ENCODE results near the gene HNRNPUL2. TPM values are rescaled to one million over a fixed set of nuclear protein-coding genes. Genes with fewer than 3 reads are reported as not detected.
A peak's percentile ranks its signal among the peaks of the same experiment; 100 is the strongest.

The HNRNPUL2 gene
- total and polyA plus RNA-seq, 2 of the 8 experiments (the other 6 are each of a cell fraction or from before 2014, with no cell fraction given), result 14.9 to 46.4 TPM

GRCh38 chr11:62727872-62728170 lies 564 bp upstream of the HNRNPUL2 start:
- CTCF ChIA-PET (ENCODE audit: partially characterized antibody), result interaction anchor here (2.1 to 6.1 kb wide), 4 partner anchors 24 to 60 kb away, joined by 5 to 45 read pairs (median 19); partner anchors contain the start of genes TAF6L and TMEM179B
- peak overlapping the region; percentile 60; the same call in 1 of the 2 replicates for H2AFZ ChIP-seq (ENCODE audit: low read length)
- no peak for FAIRE-seq
- no peak for TF ChIP-seq FOSL1 (IDR thresholded peaks at IDR 0.05; ENCODE audit: insufficient read depth, low read depth, low read length)
- TF ChIP-seq TAF7 (optimal IDR thresholded peaks at IDR 0.05; ENCODE audit: borderline replicate concordance, low read depth, low read length), result no peak
- TF ChIP-seq POU5F1 (IDR thresholded peaks at IDR 0.05; ENCODE audit: low read depth, low read length), result no peak
- TF ChIP-seq SIRT6 (IDR thresholded peaks at IDR 0.05; ENCODE audit: low read length), result no peak
- no peak for TF ChIP-seq HDAC6 (IDR thresholded peaks at IDR 0.05; ENCODE audit: low read depth, low read length)
- peak; percentile 54; the same call in 1 of the 2 replicates for TF ChIP-seq CREB1 (IDR thresholded peaks at IDR 0.05)
- no peak for TF ChIP-seq CTBP2 (IDR thresholded peaks at IDR 0.05; ENCODE audit: borderline replicate concordance, insufficient read depth, insufficient read length, low read length)
- TF ChIP-seq SP2 (IDR thresholded peaks at IDR 0.05; ENCODE audit: low read length), result peak; percentile 35
- no peak for TF ChIP-seq ZNF274 (IDR thresholded peaks at IDR 0.05; ENCODE audit: borderline replicate concordance, extremely low read depth, low read length)
- TF ChIP-seq BCL11A (IDR thresholded peaks at IDR 0.05; ENCODE audit: low read depth in 2 of 2, low read length in 2 of 2), result no peak
- TF ChIP-seq, protein P1, sequence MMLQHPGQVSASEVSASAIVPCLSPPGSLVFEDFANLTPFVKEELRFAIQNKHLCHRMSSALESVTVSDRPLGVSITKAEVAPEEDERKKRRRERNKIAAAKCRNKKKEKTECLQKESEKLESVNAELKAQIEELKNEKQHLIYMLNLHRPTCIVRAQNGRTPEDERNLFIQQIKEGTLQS (IDR thresholded peaks at IDR 0.05; ENCODE audit: insufficient read depth, low read depth, low read length), result no peak
- no peak for TF ChIP-seq SAP30 (IDR thresholded peaks at IDR 0.05; ENCODE audit: insufficient read depth, insufficient replicate concordance, low read length)

More at GRCh38 chr11:62727872-62728170, 564 bp upstream of the HNRNPUL2 start:
- DNase-seq (ENCODE audit: low read depth in 1 of 2, low spot score in 2 of 2), result peak in 1 of 2 experiments; percentile 74
- H4K20me1 ChIP-seq (replicated peaks in 1 of 2; ENCODE audit: control insufficient read depth in 1 of 2, insufficient read depth in 2 of 2, low read length in 2 of 2), result peaks cover 12 to 17% of the 10 kb centered on the region in 2 experiments
- H3K56ac ChIP-seq (replicated peaks; ENCODE audit: insufficient read length, low read depth, low read length), result peak overlapping the region; percentile 89
- peak overlapping the region; percentile 94 for H3K18ac ChIP-seq (ENCODE audit: extremely low read depth, low read length)
- peak overlapping the region; percentile 87 to 98 (median 96) for H3K4me3 ChIP-seq (ENCODE audit: extremely low read depth in 1 of 4, insufficient read depth in 2 of 4, low read depth in 3 of 4, low read length in 4 of 4)
- no peak overlapping the region for H2BK120ac ChIP-seq (replicated peaks; ENCODE audit: low read depth, low read length)
- H3K23ac ChIP-seq (ENCODE audit: insufficient read length), result no peak overlapping the region
- H4K5ac ChIP-seq (ENCODE audit: insufficient read length, low read depth, low read length), result peak overlapping the region; percentile 88
- H4K8ac ChIP-seq (ENCODE audit: extremely low read depth, insufficient read depth, low read length), result 0 out of 2 replicates have a peak overlapping the region, but pooled peaks have one; percentile 89
- peaks cover 16% of the 10 kb centered on the region for H3K23me2 ChIP-seq (ENCODE audit: low read depth, low read length)
- H3K4me2 ChIP-seq (ENCODE audit: insufficient read depth in 1 of 2, low read depth in 2 of 2, low read length in 2 of 2), result peak overlapping the region; percentile 85 to 93
- H2BK12ac ChIP-seq (ENCODE audit: low read depth, low read length), result no peak overlapping the region
- no peaks in the 10 kb centered on the region for H3K9me3 ChIP-seq (ENCODE audit: insufficient read depth in 2 of 2, low read depth in 1 of 2, low read length in 1 of 2)
- WGBS, 2 experiments (ENCODE audit: extremely low coverage in 1 of 2, insufficient coverage in 1 of 2, insufficient read length in 1 of 2, insufficient replicate concordance in 2 of 2, low coverage in 1 of 2, low lambda C conversion rate in 2 of 2, missing lambda C conversion rate in 1 of 2), result 2% methylated on average over 19 of the region's 20 CpGs; no CpG with 5 or more reads in 1 of the 2 experiments
- H3K36me3 ChIP-seq (ENCODE audit: control insufficient read depth in 2 of 4, insufficient read depth in 4 of 4, low read length in 3 of 4), result peaks cover 7 to 23% (median 11%) of the 10 kb centered on the region in 4 experiments; a peak in 6 of 8 replicates
- no peak overlapping the region for H2AK5ac ChIP-seq (ENCODE audit: low read depth, low read length)
- H3K27me3 ChIP-seq (replicated peaks in 1 of 4; ENCODE audit: control insufficient read depth in 3 of 4, extremely low read depth in 1 of 4, insufficient read depth in 3 of 4, low read length in 3 of 4), result no peaks in the 10 kb centered on the region
- H3K4ac ChIP-seq (replicated peaks; ENCODE audit: insufficient read length, low read depth, low read length), result peak overlapping the region; percentile 80
- no peaks in the 10 kb centered on the region; a peak in 3 of 7 replicates for H3K4me1 ChIP-seq (replicated peaks in 1 of 4; ENCODE audit: control insufficient read depth in 3 of 4, insufficient read depth in 4 of 4, low read length in 3 of 4)
- no peak overlapping the region for H2BK20ac ChIP-seq (ENCODE audit: low read length)
- POLR2A ChIA-PET (ENCODE audit: partially characterized antibody), result interaction anchor here (0.6 to 10.9 kb wide), 33 partner anchors 9 to 415 kb away, joined by 3 to 192 read pairs (median 5); partner anchors contain the start of genes BSCL2, C11orf98, CSKMT and EEF1G
- peaks cover 18 to 66% of the 10 kb centered on the region in 2 experiments for H3K79me2 ChIP-seq (ENCODE audit: control insufficient read depth in 1 of 2, insufficient read depth in 2 of 2, low read length in 2 of 2)
- peak overlapping the region; percentile 94 for H4K91ac ChIP-seq (replicated peaks; ENCODE audit: insufficient read length, low read length)
- peak overlapping the region; percentile 91 for H2BK5ac ChIP-seq (ENCODE audit: low read depth, low read length)
- H3K14ac ChIP-seq (ENCODE audit: insufficient read length), result no peak overlapping the region
- H2BK15ac ChIP-seq (ENCODE audit: low read length), result 0 out of 2 replicates have a peak overlapping the region, but pooled peaks have one; percentile 50
- peak overlapping the region; percentile 92 for H3K27ac ChIP-seq (ENCODE audit: low read depth, low read length)
- H3K9ac ChIP-seq (replicated peaks in 1 of 4; ENCODE audit: extremely low read depth in 1 of 4, low read depth in 3 of 4, low read length in 3 of 4), result peak overlapping the region in 3 of 4 experiments; percentile 92; a peak in 6 of 7 replicates
- 0 out of 2 replicates have a peak, but pooled peaks cover 2% of the 10 kb centered on the region for H3K79me1 ChIP-seq (ENCODE audit: low read depth, low read length)
